GM12878 (cell line): ENCODE measurements around the gene CDPF1.

Experiments
- BRCA1 ChIP-seq: IDR thresholded peaks from 2 replicates; pipeline ENCODE4 v1.6.1; 2011; ENCODE audit warnings: low read depth, low read length, improper control_type of control experiment
- CTCF ChIP-seq, 3 experiments: IDR thresholded peaks in 2 of 3; conservative IDR thresholded peaks in 1 of 3; 2 replicates each; pipeline ENCODE4 v1.5.1; 2011; ENCODE audit warnings: low read depth in 3 of 3, low read length in 3 of 3, mild to moderate bottlenecking in 3 of 3, control low read depth in 2 of 3, moderate library complexity in 2 of 3, inconsistent platforms in 1 of 3, mixed read lengths in 1 of 3; ENCODE audit not compliant: control insufficient read depth in 2 of 3, insufficient read depth in 1 of 3; ENCODE audit errors: extremely low read depth in 1 of 3
- ELK1 ChIP-seq: IDR thresholded peaks from 2 replicates; pipeline ENCODE4 v1.6.1; 2012; ENCODE audit warnings: low read depth, low read length, improper control_type of control experiment
- EZH2 ChIP-seq: IDR thresholded peaks from 2 replicates; pipeline ENCODE4 v1.6.1; 2012; ENCODE audit warnings: low read depth, mild to moderate bottlenecking, control low read depth, inconsistent platforms, low read length, borderline replicate concordance; ENCODE audit not compliant: control insufficient read depth
- IRF3 ChIP-seq: fragments of 450-650 bp; IDR thresholded peaks from 2 replicates; pipeline ENCODE4 v1.6.1; 2014; ENCODE audit warnings: mild to moderate bottlenecking
- MTA3 ChIP-seq: IDR thresholded peaks from 2 replicates; pipeline ENCODE4 v1.6.1; 2012; ENCODE audit warnings: low read length, inconsistent platforms, borderline replicate concordance
- NR2C2 ChIP-seq: IDR thresholded peaks from 2 replicates; pipeline ENCODE4 v1.6.1; 2011; ENCODE audit warnings: borderline replicate concordance, low read depth; ENCODE audit not compliant: control insufficient read depth, insufficient read length
- PBX3 ChIP-seq: IDR thresholded peaks from 2 replicates; pipeline ENCODE4 v1.6.1; 2011; ENCODE audit warnings: mild to moderate bottlenecking, low read depth, low read length, moderate library complexity; ENCODE audit not compliant: insufficient replicate concordance
- POLR2AphosphoS2 ChIP-seq: IDR thresholded peaks from 2 replicates; pipeline ENCODE4 v1.6.1; 2011; ENCODE audit warnings: low read depth, mild to moderate bottlenecking, low read length, improper control_type of control experiment, moderate library complexity
- RAD51 ChIP-seq: fragments of 450-650 bp; IDR thresholded peaks from 2 replicates; pipeline ENCODE4 v1.6.1; 2016; ENCODE audit warnings: moderate library complexity, mild to moderate bottlenecking, inconsistent platforms
- SRF ChIP-seq, 2 experiments: IDR thresholded peaks; 2 replicates each; pipeline ENCODE4 v1.6.1; 2011; ENCODE audit warnings: low read depth in 2 of 2, low read length in 2 of 2, mild to moderate bottlenecking in 1 of 2, moderate library complexity in 1 of 2

- TF ChIP-seq PBX3 = no peak
- TF ChIP-seq POLR2AphosphoS2 = no peak
- TF ChIP-seq CTCF (IDR thresholded peaks at IDR 0.05 in 2 of 3, conservative IDR thresholded peaks at IDR 0.05 in 1 of 3; ENCODE audit: control insufficient read depth in 2 of 3, extremely low read depth in 1 of 3, insufficient read depth in 1 of 3, low read depth in 3 of 3, low read length in 3 of 3) = no peak
- TF ChIP-seq ELK1 = no peak
- TF ChIP-seq IRF3 = no peak
- TF ChIP-seq SRF (IDR thresholded peaks at IDR 0.05; ENCODE audit: low read depth in 2 of 2, low read length in 2 of 2) = no peak
- no peak for TF ChIP-seq EZH2
- no peak for TF ChIP-seq BRCA1
- TF ChIP-seq NR2C2 = no peak
- no peak for TF ChIP-seq MTA3
- no peak for TF ChIP-seq RAD51
Observed at GRCh38 chr22:46230262-46230901, 19.7 kb downstream of the CDPF1 start.
